Stimulated activated CD4-positive, alpha-beta T cell treated with anti-CD3 and anti-CD28 coated beads, Interleukin-15, amount 100 ng/mL, for 24 hours (primary cell): Measurements from ENCODE around the gene RGS17.
"Not testable (repeated sequence)": the region's sequence is repeated elsewhere in the genome, so short reads cannot be mapped to it uniquely, and the experiment has no call there.

Source experiments
- DNase-seq: peaks from one replicate; pipeline ENCODE4 v3.0.0-alpha.2; 2020

RGS17 gene

GRCh38 chr6:153121311-153121710 lies 9.8 kb downstream of the RGS17 start:
- no peak for DNase-seq

GRCh38 chr6:153117986-153118879 lies 12.8 kb downstream of the RGS17 start:
- DNase-seq, result no peak

- not testable (repeated sequence) for DNase-seq
These were observed 20.0 kb downstream of the RGS17 start for GRCh38 chr6:153111082-153111481.

GRCh38 chr6:153110612-153111011 lies 20.5 kb downstream of the RGS17 start:
- not testable (repeated sequence) for DNase-seq

GRCh38 chr6:153108315-153108714 lies 22.8 kb downstream of the RGS17 start:
- DNase-seq, result no peak

- DNase-seq, result no peak
These were observed 25.1 kb downstream of the RGS17 start for GRCh38 chr6:153106021-153106420.

- no peak for DNase-seq
These were observed 26.9 kb downstream of the RGS17 start for GRCh38 chr6:153104220-153104619.

- DNase-seq, result no peak
These were observed 27.8 kb downstream of the RGS17 start for GRCh38 chr6:153103319-153103655.

GRCh38 chr6:153102605-153103318 lies 28.3 kb downstream of the RGS17 start:
- DNase-seq, result no peak

GRCh38 chr6:153101461-153101860 lies 29.6 kb downstream of the RGS17 start:
- no peak for DNase-seq

- no peak for DNase-seq
These were observed 31.4 kb downstream of the RGS17 start for GRCh38 chr6:153099636-153100035.

GRCh38 chr6:153096792-153097191 lies 34.3 kb downstream of the RGS17 start:
- no peak for DNase-seq

- no peak for DNase-seq
These were observed 35.1 kb downstream of the RGS17 start for GRCh38 chr6:153096031-153096430.

GRCh38 chr6:153092082-153093013 lies 38.7 kb downstream of the RGS17 start:
- no peak for DNase-seq

GRCh38 chr6:153090241-153090930 lies 40.7 kb downstream of the RGS17 start:
- DNase-seq, result no peak

GRCh38 chr6:153088796-153089195 lies 42.3 kb downstream of the RGS17 start:
- no peak for DNase-seq

GRCh38 chr6:153087436-153087835 lies 43.6 kb downstream of the RGS17 start:
- no peak for DNase-seq

- DNase-seq, result no peak
These were observed 44.7 kb downstream of the RGS17 start for GRCh38 chr6:153086225-153086990.

- no peak for DNase-seq
These were observed 45.8 kb downstream of the RGS17 start for GRCh38 chr6:153085239-153085638.

- no peak for DNase-seq
These were observed 46.7 kb downstream of the RGS17 start for GRCh38 chr6:153084393-153084792.

GRCh38 chr6:153083869-153084268 lies 47.2 kb downstream of the RGS17 start:
- DNase-seq, result no peak

GRCh38 chr6:153081914-153082313 lies 49.2 kb downstream of the RGS17 start:
- no peak for DNase-seq
